ENCODE data around the gene CDKN2B-AS1.

CDKN2B-AS1 gene

DNA sequence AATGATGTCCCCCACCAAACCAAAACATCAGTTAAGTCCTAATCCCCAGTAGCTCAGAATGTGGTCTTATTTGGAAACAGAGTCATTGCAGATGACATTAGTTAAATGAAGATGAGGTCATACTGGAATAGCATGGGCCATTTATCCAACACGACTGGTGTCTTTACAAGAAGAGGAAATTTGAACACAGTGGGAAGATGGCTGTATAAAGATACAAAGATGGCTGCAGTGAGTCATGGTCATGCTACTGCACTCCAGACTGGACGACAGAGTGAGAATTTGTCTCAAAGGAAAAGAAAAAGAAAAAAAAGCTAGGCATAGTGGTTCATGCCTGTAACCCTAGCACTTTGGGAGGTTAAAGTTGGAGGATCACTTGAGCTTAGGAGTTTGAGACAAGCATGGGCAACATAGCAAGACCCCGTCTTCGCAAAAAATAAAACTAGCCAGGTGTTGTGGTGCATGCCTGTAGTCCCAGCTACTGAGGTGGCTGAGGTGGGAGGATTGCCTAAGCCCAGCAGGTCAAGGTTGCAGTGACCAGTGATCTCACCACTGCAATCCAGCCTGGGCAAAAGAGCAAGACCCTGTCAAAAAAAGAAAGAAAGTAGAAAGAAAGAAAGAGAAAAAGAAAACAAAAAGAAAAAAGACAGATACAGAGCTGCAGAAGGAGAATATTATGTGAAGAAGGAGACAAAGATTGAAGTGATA, 144.5 kb downstream of the CDKN2B-AS1 start:
- TF ChIP-seq POLR2A (IDR thresholded peaks at IDR 0.05; ENCODE audit: low read depth, low read length) (no peak), SPI1 (IDR thresholded peaks at IDR 0.05; ENCODE audit: low read depth, low read length) (no peak), TAF1 (IDR thresholded peaks at IDR 0.05; ENCODE audit: low read depth, low read length) (no peak), POU2F2 (IDR thresholded peaks at IDR 0.05; ENCODE audit: low read depth, low read length) (no peak), PAX5 (IDR thresholded peaks at IDR 0.05; ENCODE audit: insufficient read depth, low read length, severe bottlenecking) (no peak), POLR2AphosphoS5 (IDR thresholded peaks at IDR 0.05; ENCODE audit: low read depth, low read length) (no peak)
- FAIRE-seq, result no peak
- DNase-seq (ENCODE audit: insufficient read length, low spot score), result no peak

DNA sequence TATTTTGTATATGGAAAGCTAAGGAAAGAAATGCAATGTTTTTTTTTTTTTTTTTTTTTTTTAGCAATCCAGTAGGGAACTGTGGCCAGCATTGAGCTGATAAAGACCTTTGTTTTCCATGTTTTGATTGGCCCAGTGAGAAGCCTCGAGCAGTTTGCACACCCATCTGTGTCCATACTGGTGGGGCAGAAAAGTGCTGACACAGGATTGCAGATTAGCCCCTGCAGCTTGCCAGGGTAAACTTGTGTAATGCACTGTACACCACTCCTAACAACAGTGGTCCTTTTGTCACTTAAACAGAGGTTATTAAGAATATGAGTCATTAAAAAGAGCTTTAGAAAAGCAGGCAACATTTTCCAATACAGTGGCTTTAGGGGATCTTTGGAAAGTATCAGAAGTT, 147.3 kb downstream of the CDKN2B-AS1 start:
- FAIRE-seq (no peak), DNase-seq (ENCODE audit: insufficient read length, low spot score) (no peak)
- no peak for TF ChIP-seq TAF1 (IDR thresholded peaks at IDR 0.05; ENCODE audit: low read depth, low read length)
- TF ChIP-seq POU2F2 (IDR thresholded peaks at IDR 0.05; ENCODE audit: low read depth, low read length), result no peak
- TF ChIP-seq PAX5 (IDR thresholded peaks at IDR 0.05; ENCODE audit: insufficient read depth, low read length, severe bottlenecking), result no peak
- TF ChIP-seq POLR2AphosphoS5 (IDR thresholded peaks at IDR 0.05; ENCODE audit: low read depth, low read length), result no peak
- TF ChIP-seq SPI1 (IDR thresholded peaks at IDR 0.05; ENCODE audit: low read depth, low read length), result no peak
- TF ChIP-seq POLR2A (IDR thresholded peaks at IDR 0.05; ENCODE audit: low read depth, low read length), result no peak

DNA sequence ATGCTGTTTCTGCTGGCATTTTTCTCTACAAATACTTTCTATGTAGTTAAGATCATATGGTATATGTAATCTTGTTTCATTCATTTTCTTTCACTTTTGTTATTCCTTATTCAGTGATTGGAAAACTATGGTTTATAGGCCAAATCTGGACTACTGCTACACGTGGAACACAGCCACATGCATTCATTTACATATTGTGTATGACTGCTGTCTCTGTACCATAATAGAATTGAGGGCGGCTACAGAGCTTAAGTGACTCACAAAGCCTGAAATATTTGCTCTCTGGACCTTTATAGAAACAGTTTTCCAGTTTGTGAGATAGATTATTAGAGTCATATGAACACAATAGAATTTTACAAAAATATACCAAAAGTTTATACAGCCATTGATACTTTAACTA, 148.1 kb downstream of the CDKN2B-AS1 start:
- DNase-seq (ENCODE audit: insufficient read length, low spot score) (no peak), FAIRE-seq (no peak)
- TF ChIP-seq SPI1 (IDR thresholded peaks at IDR 0.05; ENCODE audit: low read depth, low read length), result no peak

DNA sequence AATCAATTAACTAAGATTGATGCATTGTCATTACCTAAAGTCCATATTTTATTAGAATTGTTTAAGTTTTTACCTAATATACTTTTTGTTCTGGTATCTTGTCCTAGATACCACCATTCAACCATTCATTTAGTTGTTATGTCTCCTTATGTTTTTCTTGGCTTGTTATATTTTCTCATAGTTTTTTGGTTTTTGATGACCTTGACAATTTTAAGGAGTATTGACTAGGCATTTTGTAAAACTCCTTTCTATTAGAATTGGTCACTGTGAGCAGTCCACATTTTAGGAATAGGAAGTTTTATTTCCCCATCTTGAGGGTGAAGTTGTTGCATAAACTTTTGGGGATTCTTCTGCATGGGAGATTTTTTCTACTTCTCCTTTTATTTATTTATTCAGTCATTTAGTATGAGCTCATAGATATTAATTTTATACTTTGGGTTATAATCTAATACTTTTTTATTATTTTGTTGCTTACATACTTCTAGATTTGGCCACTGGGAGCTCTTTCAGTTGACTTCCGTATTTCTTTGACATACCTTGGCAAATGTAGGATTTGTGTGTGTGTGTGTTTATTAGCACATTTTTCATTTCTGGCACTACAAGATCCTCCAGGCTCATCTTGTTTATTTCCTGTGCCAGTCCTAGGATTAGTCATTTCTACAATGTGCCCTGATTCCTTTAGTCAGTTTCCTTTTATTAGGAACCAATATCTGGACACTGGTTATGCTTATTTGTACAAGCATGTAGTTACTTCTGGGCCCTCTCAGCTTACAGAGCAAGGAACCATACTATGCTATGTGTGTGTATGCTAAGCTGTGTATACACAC, 149.4 kb downstream of the CDKN2B-AS1 start:
- TF ChIP-seq SPI1 (IDR thresholded peaks at IDR 0.05; ENCODE audit: low read depth, low read length) (no peak), PAX5 (IDR thresholded peaks at IDR 0.05; ENCODE audit: insufficient read depth, low read length, severe bottlenecking) (no peak)
- DNase-seq (ENCODE audit: insufficient read length, low spot score) (no peak), FAIRE-seq (no peak)

DNA sequence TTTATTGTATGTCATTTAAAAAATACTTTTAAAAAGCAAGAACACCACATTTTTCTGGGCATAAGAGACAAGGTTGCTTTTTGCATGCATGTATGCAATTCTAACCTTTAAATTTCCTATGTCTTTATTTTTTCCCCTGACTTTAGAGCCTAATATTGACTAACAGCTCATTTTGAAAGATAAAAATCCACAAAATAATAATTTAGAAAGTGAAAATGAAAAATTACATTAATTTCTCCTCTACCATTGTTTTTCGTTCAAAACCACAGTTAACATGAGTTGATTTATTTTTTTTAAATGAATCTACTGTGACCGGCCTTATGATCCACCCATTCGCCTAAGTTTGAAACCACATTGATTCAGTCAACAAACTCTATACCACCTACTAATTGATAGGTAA, 152.0 kb downstream of the CDKN2B-AS1 start:
- no peak for FAIRE-seq
- no peak for TF ChIP-seq POLR2AphosphoS5 (IDR thresholded peaks at IDR 0.05; ENCODE audit: low read depth, low read length)
- TF ChIP-seq TAF1 (IDR thresholded peaks at IDR 0.05; ENCODE audit: low read depth, low read length), result no peak
- no peak for TF ChIP-seq POLR2A (IDR thresholded peaks at IDR 0.05; ENCODE audit: low read depth, low read length)
- TF ChIP-seq SPI1 (IDR thresholded peaks at IDR 0.05; ENCODE audit: low read depth, low read length), result no peak
- TF ChIP-seq POU2F2 (IDR thresholded peaks at IDR 0.05; ENCODE audit: low read depth, low read length), result no peak
- TF ChIP-seq PAX5 (IDR thresholded peaks at IDR 0.05; ENCODE audit: insufficient read depth, low read length, severe bottlenecking), result no peak
- no peak for DNase-seq (ENCODE audit: insufficient read length, low spot score)

DNA sequence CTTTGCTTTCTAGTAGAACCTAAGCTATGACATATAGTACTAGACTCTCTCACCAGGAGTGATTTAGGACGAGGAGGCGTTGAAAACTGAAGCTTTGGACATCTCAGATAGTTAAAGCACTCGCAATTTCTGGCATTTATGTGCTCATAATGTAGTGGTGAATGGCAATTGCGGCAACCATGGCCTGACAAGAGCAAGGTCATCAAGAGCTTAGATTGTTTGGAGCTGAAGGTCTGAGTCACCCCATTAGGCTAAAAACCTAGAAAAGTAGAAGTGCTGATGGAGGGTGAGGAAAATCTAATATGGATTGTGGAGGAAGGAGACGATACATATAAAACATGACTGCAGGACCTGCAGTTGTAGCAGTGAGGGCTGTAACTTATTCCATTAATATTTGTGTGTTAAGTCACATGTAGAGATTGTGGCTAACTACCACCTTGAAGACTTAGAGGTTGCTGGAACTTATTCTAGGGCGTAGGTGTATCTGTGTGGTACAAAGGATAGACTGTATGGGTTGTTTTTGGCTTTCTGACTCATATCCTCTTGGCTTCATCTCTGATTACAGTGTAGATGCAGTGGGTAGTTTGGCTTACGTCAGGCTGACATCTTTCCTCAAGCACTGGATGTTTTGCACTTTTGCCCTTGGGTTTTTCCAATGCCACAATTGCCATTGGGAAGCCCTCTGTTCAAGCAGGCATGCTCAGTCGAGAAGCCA, 153.4 kb downstream of the CDKN2B-AS1 start:
- no peak for DNase-seq (ENCODE audit: insufficient read length, low spot score)
- TF ChIP-seq POLR2AphosphoS5 (IDR thresholded peaks at IDR 0.05; ENCODE audit: low read depth, low read length), result no peak
- no peak for TF ChIP-seq SPI1 (IDR thresholded peaks at IDR 0.05; ENCODE audit: low read depth, low read length)
- no peak for TF ChIP-seq POU2F2 (IDR thresholded peaks at IDR 0.05; ENCODE audit: low read depth, low read length)
- no peak for TF ChIP-seq POLR2A (IDR thresholded peaks at IDR 0.05; ENCODE audit: low read depth, low read length)
- no peak for TF ChIP-seq TAF1 (IDR thresholded peaks at IDR 0.05; ENCODE audit: low read depth, low read length)
- TF ChIP-seq PAX5 (IDR thresholded peaks at IDR 0.05; ENCODE audit: insufficient read depth, low read length, severe bottlenecking), result no peak
- no peak for FAIRE-seq

DNA sequence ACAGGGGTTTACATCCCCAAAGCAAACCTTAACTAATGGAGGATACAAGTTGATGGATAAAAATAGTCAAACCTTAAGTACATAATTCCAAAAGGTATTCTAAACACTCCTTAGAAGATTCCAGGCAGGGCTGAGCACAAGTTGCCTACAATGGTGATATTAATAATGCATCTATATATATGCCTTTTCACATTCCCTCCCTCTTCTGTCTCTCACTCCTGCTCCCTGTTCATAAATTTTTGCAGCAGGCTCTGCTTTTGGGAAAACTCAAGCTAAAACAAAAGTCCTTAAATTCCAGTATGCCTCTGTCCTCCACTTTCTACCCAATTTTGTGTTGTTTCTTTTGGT, 153.9 kb downstream of the CDKN2B-AS1 start:
- FAIRE-seq (no peak), DNase-seq (ENCODE audit: insufficient read length, low spot score) (no peak)
- no peak for TF ChIP-seq TAF1 (IDR thresholded peaks at IDR 0.05; ENCODE audit: low read depth, low read length)
- TF ChIP-seq PAX5 (IDR thresholded peaks at IDR 0.05; ENCODE audit: insufficient read depth, low read length, severe bottlenecking), result no peak
- no peak for TF ChIP-seq POU2F2 (IDR thresholded peaks at IDR 0.05; ENCODE audit: low read depth, low read length)
- no peak for TF ChIP-seq SPI1 (IDR thresholded peaks at IDR 0.05; ENCODE audit: low read depth, low read length)
- TF ChIP-seq POLR2A (IDR thresholded peaks at IDR 0.05; ENCODE audit: low read depth, low read length), result no peak
- TF ChIP-seq POLR2AphosphoS5 (IDR thresholded peaks at IDR 0.05; ENCODE audit: low read depth, low read length), result no peak

DNA sequence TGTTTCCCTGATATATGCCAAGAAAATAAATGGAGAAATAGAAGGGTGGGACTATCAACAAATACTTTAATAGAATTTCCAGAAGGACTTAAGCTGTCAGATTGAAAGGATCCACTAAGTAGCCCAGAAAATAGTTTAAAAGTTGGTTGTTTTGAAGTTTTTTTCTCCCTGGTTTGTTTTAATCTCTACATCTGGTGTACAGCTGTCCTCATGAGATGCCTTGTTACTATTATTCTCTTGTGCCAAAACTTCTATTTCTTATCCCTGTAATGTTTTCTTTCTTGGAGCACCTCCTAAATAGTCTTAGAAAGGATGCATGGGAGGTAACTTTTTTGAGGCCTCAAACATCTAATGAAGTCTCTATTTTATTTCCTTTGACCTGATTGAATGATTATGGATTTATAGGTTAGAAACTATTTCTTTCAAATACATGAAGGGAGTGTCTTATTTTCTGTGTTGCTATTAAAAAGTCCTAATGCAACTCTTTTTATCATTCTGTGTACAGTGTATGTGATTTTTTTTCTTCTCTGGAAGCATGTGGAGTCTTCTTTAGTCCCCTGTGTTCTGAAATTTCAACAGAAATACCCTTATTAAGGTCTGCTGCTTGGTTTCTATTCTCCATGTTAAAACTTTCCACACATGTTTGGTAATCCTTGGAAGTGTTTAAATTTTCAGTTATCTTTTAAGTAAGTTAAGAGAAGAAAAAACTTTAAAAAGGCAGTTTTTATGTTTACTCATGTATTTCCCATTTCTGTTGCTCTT, 154.5 kb downstream of the CDKN2B-AS1 start:
- no peak for TF ChIP-seq POLR2AphosphoS5 (IDR thresholded peaks at IDR 0.05; ENCODE audit: low read depth, low read length)
- no peak for TF ChIP-seq TAF1 (IDR thresholded peaks at IDR 0.05; ENCODE audit: low read depth, low read length)
- TF ChIP-seq POLR2A (IDR thresholded peaks at IDR 0.05; ENCODE audit: low read depth, low read length), result no peak
- TF ChIP-seq PAX5 (IDR thresholded peaks at IDR 0.05; ENCODE audit: insufficient read depth, low read length, severe bottlenecking), result no peak
- TF ChIP-seq SPI1 (IDR thresholded peaks at IDR 0.05; ENCODE audit: low read depth, low read length), result no peak
- no peak for TF ChIP-seq POU2F2 (IDR thresholded peaks at IDR 0.05; ENCODE audit: low read depth, low read length)
- DNase-seq (ENCODE audit: insufficient read length, low spot score) (no peak), FAIRE-seq (no peak)

DNA sequence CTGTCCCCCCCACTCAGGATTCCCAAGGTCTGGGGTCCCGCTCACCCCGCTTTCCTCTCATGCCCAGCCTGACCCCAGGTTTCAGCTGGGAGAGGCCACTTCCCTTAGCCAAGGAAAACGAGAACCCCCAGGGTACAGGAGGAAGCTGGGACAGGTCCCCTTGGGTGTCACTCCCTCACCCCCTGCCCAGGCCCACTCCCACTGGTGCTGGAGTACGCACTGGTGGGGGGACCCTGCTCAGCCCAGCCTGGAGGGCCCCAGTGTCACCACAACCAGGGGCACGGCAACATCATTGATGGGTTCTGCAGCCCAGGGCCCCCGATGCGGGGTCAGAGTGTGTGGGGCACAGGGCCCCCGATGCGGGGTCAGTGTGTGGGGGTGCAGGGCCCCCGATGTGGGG, 159.5 kb downstream of the CDKN2B-AS1 start:
- DNase-seq (ENCODE audit: insufficient read length, low spot score), result no peak
- TF ChIP-seq TAF1 (IDR thresholded peaks at IDR 0.05; ENCODE audit: low read depth, low read length) (no peak), POU2F2 (IDR thresholded peaks at IDR 0.05; ENCODE audit: low read depth, low read length) (no peak), POLR2AphosphoS5 (IDR thresholded peaks at IDR 0.05; ENCODE audit: low read depth, low read length) (no peak), PAX5 (IDR thresholded peaks at IDR 0.05; ENCODE audit: insufficient read depth, low read length, severe bottlenecking) (no peak), POLR2A (IDR thresholded peaks at IDR 0.05; ENCODE audit: low read depth, low read length) (no peak), SPI1 (IDR thresholded peaks at IDR 0.05; ENCODE audit: low read depth, low read length) (no peak)
- no peak for FAIRE-seq

Data from GM12891 (cell line).